Measurements from ENCODE around the gene LATS1. TPM values are rescaled to one million over a fixed set of nuclear protein-coding genes. Genes with fewer than 3 reads are reported as not detected.
A peak's percentile ranks its signal among the peaks of the same experiment; 100 is the strongest.

LATS1 gene
- total RNA-seq, 1 donor from 2014 or later: 27.9 TPM

- Histone ChIP-seq H3K27ac (ENCODE audit: low read depth, low read length) (no peak overlapping the region), H3K4me2 (ENCODE audit: low read length) (no peak overlapping the region), H3K9ac (ENCODE audit: low read length) (no peak overlapping the region), H3K4me1 (ENCODE audit: insufficient read depth, low read length) (no peaks in the 10 kb centered on the region), H3K79me2 (ENCODE audit: insufficient read depth, low read length) (peaks cover 4% of the 10 kb centered on the region), H2AFZ (ENCODE audit: low read depth, low read length) (no peak overlapping the region), H3K4me3 (ENCODE audit: insufficient read depth, low read depth, low read length) (no peak overlapping the region), H4K20me1 (ENCODE audit: insufficient read depth, low read length) (no peaks in the 10 kb centered on the region), H3K27me3 (ENCODE audit: insufficient read depth, low read length) (no peaks in the 10 kb centered on the region), H3K36me3 (ENCODE audit: insufficient read depth, low read length) (peaks cover 12% of the 10 kb centered on the region), H3K9me3 (ENCODE audit: insufficient read depth, low read depth, low read length) (no peaks in the 10 kb centered on the region)
- Mint-ChIP-seq H3K27ac (ENCODE audit: unreplicated experiment) (no peak overlapping the region), H3K9me3 (ENCODE audit: unreplicated experiment) (no peaks in the 10 kb centered on the region), H3K4me3 (ENCODE audit: unreplicated experiment) (no peak overlapping the region), H3K27me3 (ENCODE audit: low read depth, unreplicated experiment) (no peaks in the 10 kb centered on the region), H3K36me3 (ENCODE audit: low read depth, unreplicated experiment) (no peaks in the 10 kb centered on the region), H3K4me1 (ENCODE audit: low read depth, unreplicated experiment) (peaks cover 2% of the 10 kb centered on the region)
- DNase-seq (ENCODE audit: low read depth): no peak
- FAIRE-seq: no peak
- TF ChIP-seq EZH2 (IDR thresholded peaks at IDR 0.05; ENCODE audit: insufficient read depth, low read length) (no peak), CTCF (IDR thresholded peaks at IDR 0.05; ENCODE audit: insufficient read depth, low read depth, low read length) (no peak)
Measured at GRCh38 chr6:149723262-149723661, 5.4 kb upstream of the LATS1 start.

DNA sequence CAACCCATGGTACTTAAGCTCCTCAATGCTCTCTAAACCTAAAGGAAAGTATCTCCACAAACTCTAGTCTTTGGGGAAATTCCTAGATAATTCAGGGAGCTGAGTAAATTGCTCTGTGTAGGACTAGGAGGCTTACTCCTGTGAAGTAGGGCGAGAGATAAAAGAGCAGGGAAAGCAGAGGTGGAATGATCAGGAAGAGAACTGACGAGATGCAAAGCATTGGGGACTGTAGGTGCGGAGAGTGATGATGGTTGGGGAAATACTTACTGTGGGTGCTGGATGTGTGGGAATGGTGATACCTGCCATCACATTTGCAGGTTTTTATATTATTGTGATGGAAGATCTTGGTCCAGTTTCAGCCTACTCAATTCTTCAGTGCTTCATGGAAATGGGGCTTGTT is 1.6 kb upstream of the LATS1 start:
- Mint-ChIP-seq H3K27ac (ENCODE audit: unreplicated experiment) (no peak overlapping the region), H3K36me3 (ENCODE audit: low read depth, unreplicated experiment) (no peaks in the 10 kb centered on the region), H3K4me1 (ENCODE audit: low read depth, unreplicated experiment) (peaks cover 11% of the 10 kb centered on the region), H3K4me3 (ENCODE audit: unreplicated experiment) (no peak overlapping the region), H3K9me3 (ENCODE audit: unreplicated experiment) (no peaks in the 10 kb centered on the region), H3K27me3 (ENCODE audit: low read depth, unreplicated experiment) (no peaks in the 10 kb centered on the region)
- TF ChIP-seq CTCF (IDR thresholded peaks at IDR 0.05; ENCODE audit: insufficient read depth, low read depth, low read length) (no peak), EZH2 (IDR thresholded peaks at IDR 0.05; ENCODE audit: insufficient read depth, low read length) (no peak)
- no peak overlapping the region for H3K4me3 ChIP-seq (ENCODE audit: insufficient read depth, low read depth, low read length)
- H3K9ac ChIP-seq (ENCODE audit: low read length): no peak overlapping the region
- H2AFZ ChIP-seq (ENCODE audit: low read depth, low read length): no peak overlapping the region
- H3K27me3 ChIP-seq (ENCODE audit: insufficient read depth, low read length): no peaks in the 10 kb centered on the region
- H3K4me1 ChIP-seq (ENCODE audit: insufficient read depth, low read length): peaks cover 8% of the 10 kb centered on the region
- no peak overlapping the region for H3K4me2 ChIP-seq (ENCODE audit: low read length)
- no peak overlapping the region for H3K27ac ChIP-seq (ENCODE audit: low read depth, low read length)
- FAIRE-seq (no peak), DNase-seq (ENCODE audit: low read depth) (no peak)
- H3K9me3 ChIP-seq (ENCODE audit: insufficient read depth, low read depth, low read length): no peaks in the 10 kb centered on the region
- no peaks in the 10 kb centered on the region for H3K36me3 ChIP-seq (ENCODE audit: insufficient read depth, low read length)
- H4K20me1 ChIP-seq (ENCODE audit: insufficient read depth, low read length): peaks cover 16% of the 10 kb centered on the region
- H3K79me2 ChIP-seq (ENCODE audit: insufficient read depth, low read length): peaks cover 40% of the 10 kb centered on the region

GRCh38 chr6:149717255-149717587 is 680 bp downstream of the LATS1 start:
- peak overlapping the region; percentile 81 for H3K4me3 ChIP-seq (ENCODE audit: insufficient read depth, low read depth, low read length)
- peak overlapping the region; percentile 93 for H3K4me2 ChIP-seq (ENCODE audit: low read length)
- peak overlapping the region; percentile 99 for H3K9ac ChIP-seq (ENCODE audit: low read length)
- peak overlapping the region; percentile 95 for H3K27ac ChIP-seq (ENCODE audit: low read depth, low read length)
- H3K4me1 ChIP-seq (ENCODE audit: insufficient read depth, low read length): peaks cover 8% of the 10 kb centered on the region
- DNase-seq (ENCODE audit: low read depth) (no peak), FAIRE-seq (no peak)
- H3K9me3 ChIP-seq (ENCODE audit: insufficient read depth, low read depth, low read length): no peaks in the 10 kb centered on the region
- no peaks in the 10 kb centered on the region for H3K36me3 ChIP-seq (ENCODE audit: insufficient read depth, low read length)
- H3K4me1 Mint-ChIP-seq (ENCODE audit: low read depth, unreplicated experiment): peaks cover 11% of the 10 kb centered on the region
- peaks cover 28% of the 10 kb centered on the region for H4K20me1 ChIP-seq (ENCODE audit: insufficient read depth, low read length)
- H3K9me3 Mint-ChIP-seq (ENCODE audit: unreplicated experiment): no peaks in the 10 kb centered on the region
- H3K4me3 Mint-ChIP-seq (ENCODE audit: unreplicated experiment): peak overlapping the region; percentile 93
- H3K36me3 Mint-ChIP-seq (ENCODE audit: low read depth, unreplicated experiment): no peaks in the 10 kb centered on the region
- no peak for TF ChIP-seq EZH2 (IDR thresholded peaks at IDR 0.05; ENCODE audit: insufficient read depth, low read length)
- TF ChIP-seq CTCF (IDR thresholded peaks at IDR 0.05; ENCODE audit: insufficient read depth, low read depth, low read length): no peak
- no peaks in the 10 kb centered on the region for H3K27me3 Mint-ChIP-seq (ENCODE audit: low read depth, unreplicated experiment)
- peak overlapping the region; percentile 81 for H3K27ac Mint-ChIP-seq (ENCODE audit: unreplicated experiment)
- peaks cover 62% of the 10 kb centered on the region for H3K79me2 ChIP-seq (ENCODE audit: insufficient read depth, low read length)
- H3K27me3 ChIP-seq (ENCODE audit: insufficient read depth, low read length): no peaks in the 10 kb centered on the region
- H2AFZ ChIP-seq (ENCODE audit: low read depth, low read length): peak overlapping the region; percentile 85
